T1000 (cell line): ENCODE measurements around the gene ARGFX.
"Not testable (repeated sequence)": the region's sequence is repeated elsewhere in the genome, so short reads cannot be mapped to it uniquely, and the experiment has no call there.

Source experiments
- DNase-seq: peaks from one replicate; lab custom pipeline; 2025; ENCODE audit warnings: mixed read lengths; lab: John Stamatoyannopoulos, UW

Gene ARGFX

GRCh38 chr3:121567649-121568048 lies at the start of gene ARGFX:
TSS of gene ARGFX (plus strand) at chr3:121567949. CDS start at chr3:121570714, 2,765 bp downstream.
- no peak for DNase-seq

DNA sequence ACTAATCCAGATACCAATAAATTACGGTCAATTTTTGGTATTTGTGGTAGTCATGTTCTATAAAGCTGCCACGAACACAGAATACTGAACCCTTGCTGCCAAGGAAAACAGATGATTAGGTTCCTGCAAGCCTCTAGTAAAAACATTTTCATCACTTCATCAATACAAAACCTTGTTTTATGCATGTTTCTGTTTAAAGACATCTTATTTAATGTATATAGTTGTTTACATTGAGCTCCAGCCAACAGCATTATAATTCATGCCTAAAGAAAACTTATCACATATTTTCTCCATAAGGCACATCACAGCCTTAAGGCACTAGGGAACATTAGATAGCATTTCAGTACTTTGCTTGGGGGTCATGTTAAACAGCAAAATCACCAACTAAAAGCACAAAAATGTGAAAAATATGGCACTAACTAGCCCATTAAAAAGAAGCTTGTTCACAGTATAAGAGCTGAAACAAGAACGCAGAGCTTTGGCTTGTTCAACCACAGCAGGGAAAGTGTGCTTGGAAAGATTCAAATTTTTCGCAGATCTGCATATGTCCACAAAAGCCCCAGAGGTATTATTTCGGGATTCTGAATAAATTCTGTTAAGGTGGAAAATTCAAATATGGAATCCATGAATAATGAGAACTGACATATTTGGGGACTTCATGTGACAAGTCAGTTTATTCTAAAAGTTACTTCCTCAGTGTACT lies 49.6 kb upstream of the ARGFX start:
- no peak for DNase-seq

GRCh38 chr3:121520510-121520909 lies 47.2 kb upstream of the ARGFX start:
- no peak for DNase-seq

DNA sequence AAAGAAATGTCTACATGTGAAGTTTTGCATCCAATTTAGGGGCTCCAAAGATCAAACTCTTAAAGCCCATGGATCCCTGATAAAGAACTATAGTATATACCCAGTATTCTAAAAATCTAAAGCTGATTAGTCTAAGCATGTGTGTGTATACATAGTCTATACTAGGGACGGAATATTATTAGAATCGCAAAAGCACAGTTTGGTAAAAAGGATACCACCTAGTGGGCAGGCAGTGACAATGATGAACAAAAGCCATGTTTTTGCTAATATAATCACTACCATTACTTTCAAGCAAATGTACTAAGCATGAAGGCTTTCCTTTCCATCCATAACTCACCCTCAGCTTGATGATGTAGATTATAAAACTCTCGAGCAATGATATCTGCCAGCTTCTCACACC lies 38.4 kb upstream of the ARGFX start:
- no peak for DNase-seq

DNA sequence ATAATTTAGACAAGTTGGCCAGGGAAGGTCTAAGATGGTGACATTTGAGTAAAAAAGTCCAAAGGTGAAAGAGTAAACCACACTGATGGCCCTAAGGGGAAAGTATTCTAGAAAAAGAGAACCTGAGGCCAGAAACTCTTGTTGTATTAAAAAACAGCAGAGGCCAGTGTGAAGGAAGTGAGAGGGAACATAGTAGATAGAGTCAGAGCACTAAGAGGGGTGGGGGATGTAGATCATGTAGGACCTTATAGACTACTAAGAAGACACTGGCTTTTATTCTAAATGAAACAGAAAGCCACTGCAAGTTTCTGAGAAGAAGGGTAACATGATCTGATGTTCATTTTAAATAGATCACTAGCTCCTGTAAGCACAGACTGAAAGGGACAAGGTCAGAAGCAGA lies 36.5 kb upstream of the ARGFX start:
- DNase-seq: no peak

- DNase-seq: no peak
These were observed 24.8 kb upstream of the ARGFX start for GRCh38 chr3:121542924-121543323.

DNA sequence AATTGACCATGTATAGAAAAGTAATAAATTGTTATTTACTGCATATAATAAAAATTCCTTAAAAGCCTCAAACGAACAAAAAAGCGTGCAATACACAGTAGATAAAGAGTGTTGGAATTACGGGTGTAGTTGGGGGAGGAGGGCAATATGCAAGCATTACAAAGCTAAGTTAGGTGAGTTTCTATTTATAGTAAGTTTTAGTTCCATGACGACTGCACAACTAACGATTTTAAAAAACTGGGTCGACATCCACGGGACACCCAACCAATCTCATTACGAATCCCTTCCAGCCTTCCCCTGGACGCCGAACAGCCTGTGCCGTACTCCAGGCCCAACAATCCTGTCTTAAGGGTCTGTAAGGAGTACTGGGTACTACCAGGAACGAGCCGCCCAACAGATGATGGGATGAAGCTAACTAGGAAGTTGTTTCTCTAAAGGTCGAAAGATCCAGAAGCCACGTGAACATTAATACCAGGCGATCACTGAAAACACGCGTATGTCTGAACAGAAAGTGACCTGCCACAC lies 22.6 kb upstream of the ARGFX start:
- DNase-seq: no peak

- peak; percentile 79 for DNase-seq
These were observed 21.9 kb upstream of the ARGFX start, which contains the start of gene POLQ for GRCh38 chr3:121545574-121546455. TSS of gene POLQ (minus strand) at chr3:121545988. CDS start at chr3:121545877, 111 bp downstream.

- DNase-seq: no peak
These were observed 15.4 kb upstream of the ARGFX start for GRCh38 chr3:121552379-121552778.

GRCh38 chr3:121552797-121553196 lies 15.0 kb upstream of the ARGFX start:
- DNase-seq: no peak

DNA sequence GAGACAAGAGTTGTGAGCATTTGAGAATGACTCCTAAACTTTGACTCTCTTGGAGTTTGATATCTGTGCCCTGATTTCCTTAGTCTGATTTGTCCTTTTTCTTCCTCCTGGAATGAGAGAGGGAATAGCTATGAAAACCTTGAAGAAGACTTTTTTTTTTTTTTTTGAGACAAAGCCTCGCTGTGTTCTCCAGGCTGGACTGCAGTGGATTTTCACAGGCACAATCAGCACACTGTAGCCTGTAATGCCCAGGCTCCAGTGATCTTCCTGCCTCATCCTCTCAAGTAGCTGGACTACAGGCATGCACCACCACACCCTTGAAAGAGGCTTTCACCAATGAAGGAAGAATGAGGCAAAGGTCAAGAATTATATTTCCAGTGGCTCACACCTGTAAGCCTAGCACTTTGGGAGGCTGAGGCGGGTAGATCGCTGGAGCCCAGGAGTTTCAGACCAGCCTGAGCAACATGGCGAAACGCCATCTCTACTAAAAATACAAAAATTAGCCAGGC lies 10.3 kb upstream of the ARGFX start:
- DNase-seq: no peak

GRCh38 chr3:121562148-121562547 lies 5.6 kb upstream of the ARGFX start:
- DNase-seq: no peak

DNA sequence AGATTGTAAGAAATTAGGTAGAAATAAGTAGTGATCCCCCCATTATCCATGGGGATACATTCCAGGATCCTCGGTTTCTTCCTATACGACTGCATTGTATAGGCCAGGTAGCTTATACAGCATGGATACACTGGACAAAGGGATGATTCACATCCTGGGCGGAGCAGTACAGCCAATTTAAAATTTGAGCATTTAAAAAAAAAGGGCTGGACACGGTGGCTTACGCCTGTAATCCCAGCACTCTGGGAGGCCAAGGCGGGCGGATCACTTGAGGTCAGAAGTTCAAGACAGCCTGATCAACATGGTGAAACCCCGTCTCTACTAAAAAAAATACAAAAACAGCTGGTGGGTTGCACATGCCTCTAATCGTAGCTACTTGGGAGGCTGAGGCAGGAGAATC lies 976 bp upstream of the ARGFX start:
- no peak for DNase-seq

DNA sequence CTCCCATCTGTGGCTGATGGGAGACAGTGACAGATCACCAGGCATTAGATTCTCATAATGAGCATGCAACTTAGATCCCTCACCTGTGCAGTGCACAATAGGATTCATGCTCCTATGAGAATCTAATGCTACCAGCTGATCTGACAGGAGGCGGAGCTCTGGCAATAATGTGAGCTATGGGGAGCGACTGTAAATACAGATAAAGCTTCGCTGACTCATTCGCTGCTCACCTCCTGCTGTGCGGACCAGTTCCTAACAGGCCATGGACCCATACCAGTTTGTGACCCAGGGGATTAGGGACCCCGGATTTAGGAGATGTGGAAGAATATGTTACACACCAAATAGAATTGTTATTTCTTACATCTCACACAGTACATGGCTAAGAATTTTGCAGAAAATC lies 6.7 kb downstream of the ARGFX start:
- no peak for DNase-seq

GRCh38 chr3:121581691-121582090 lies 13.9 kb downstream of the ARGFX start:
- DNase-seq: no peak

DNA sequence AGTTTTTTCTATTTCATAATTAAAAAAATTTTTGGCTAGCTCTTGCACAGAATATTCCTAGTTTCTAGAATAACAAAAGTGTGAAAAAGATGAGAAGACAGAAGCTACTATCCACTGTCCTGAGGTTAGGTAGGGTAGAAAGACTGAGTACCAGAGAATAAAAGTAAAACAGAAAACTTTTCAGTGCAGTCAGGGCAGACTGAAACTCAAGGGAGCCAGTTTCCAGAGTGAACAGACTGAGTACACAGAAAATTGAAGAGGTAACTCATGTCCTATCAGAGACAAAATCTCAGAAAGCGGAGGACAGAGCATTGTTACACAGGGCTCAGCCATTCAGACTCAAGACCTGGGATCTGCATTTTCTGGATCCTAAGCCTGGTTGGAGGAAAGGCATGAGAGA lies 16.7 kb downstream of the ARGFX start:
- no peak for DNase-seq

GRCh38 chr3:121592856-121593702 lies 25.3 kb downstream of the ARGFX start, which contains the start of gene FBXO40:
TSS of gene FBXO40 (plus strand) at chr3:121593379. CDS start at chr3:121620576, 27,197 bp downstream.
- no peak for DNase-seq

GRCh38 chr3:121593806-121594205 lies 26.1 kb downstream of the ARGFX start:
- not testable (repeated sequence) for DNase-seq

DNA sequence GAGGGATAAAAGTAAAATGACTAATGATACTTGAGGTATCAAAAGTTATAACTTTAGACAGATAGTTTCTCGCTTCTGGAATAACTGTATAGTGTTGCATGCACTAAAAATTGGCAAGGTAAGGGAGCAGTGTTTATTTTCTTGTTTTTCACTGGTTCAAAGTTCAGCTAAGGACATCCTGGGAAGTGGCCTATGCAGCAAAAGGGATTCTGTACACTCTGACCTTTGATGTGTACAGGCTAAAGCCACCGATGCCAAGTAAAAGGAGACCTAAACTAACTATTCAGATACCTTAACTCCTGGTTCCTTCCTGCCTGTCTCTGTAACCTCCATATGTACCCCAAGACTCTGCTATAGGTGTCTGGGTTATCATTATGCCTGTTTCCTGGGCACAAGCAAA lies 27.1 kb downstream of the ARGFX start:
- no peak for DNase-seq

- DNase-seq: no peak
These were observed 28.1 kb downstream of the ARGFX start for GRCh38 chr3:121595765-121596406.

GRCh38 chr3:121598564-121598963 lies 30.8 kb downstream of the ARGFX start:
- DNase-seq: no peak
